Fibroblast of pulmonary artery (primary cell): ENCODE results near the gene CAMK2D.

ENCODE experiments used
- DNase-seq: peaks from one replicate; pipeline ENCODE4 v3.0.0-alpha.2; 2010; ENCODE audit warnings: low read depth
- H3K4me3 ChIP-seq: replicated peaks from 2 replicates; pipeline ENCODE4 v1.5.1; 2011; ENCODE audit warnings: low read depth, mild to moderate bottlenecking, control low read depth, low read length, moderate library complexity
- CTCF ChIP-seq: IDR thresholded peaks from 2 replicates; pipeline ENCODE4 v1.5.1; 2011; ENCODE audit warnings: mild to moderate bottlenecking, control low read depth, low read length, inconsistent platforms; ENCODE audit errors: missing control alignments

CAMK2D gene

DNA sequence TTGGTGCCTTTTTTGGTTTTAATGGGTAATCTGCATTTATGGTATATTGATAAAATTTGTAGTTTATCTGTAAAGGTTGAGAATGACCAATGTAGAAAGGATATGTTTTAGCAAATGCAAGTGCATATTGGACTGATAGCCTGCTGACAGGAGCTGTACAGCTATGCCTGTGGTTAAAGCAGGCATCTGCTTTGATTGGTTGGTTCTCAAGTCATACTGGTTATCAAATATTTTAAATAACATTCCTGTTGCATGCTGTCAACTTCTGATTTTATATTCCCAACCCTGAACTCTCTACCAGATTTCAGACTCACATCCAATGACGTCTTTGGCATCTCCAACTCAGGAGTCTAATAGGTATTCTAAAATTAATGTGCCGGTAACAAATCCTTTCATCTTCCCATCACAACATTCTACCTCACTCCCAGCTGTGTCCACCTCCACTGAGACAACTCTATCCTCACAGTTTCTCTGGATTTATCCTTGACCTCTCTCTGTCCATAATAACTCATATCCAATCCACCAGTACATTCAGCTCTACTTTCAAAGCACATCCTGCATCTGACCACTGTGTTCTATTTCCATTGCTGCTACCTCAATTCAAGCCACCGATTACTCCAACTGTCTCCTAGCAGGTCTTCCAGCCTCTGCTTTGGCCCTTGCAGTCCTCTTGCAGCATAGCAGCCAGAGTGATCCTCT is 125.7 kb downstream of the CAMK2D start:
- DNase-seq, result peak; percentile 58
- no peak overlapping the region for H3K4me3 ChIP-seq
- TF ChIP-seq CTCF, result no peak

DNA sequence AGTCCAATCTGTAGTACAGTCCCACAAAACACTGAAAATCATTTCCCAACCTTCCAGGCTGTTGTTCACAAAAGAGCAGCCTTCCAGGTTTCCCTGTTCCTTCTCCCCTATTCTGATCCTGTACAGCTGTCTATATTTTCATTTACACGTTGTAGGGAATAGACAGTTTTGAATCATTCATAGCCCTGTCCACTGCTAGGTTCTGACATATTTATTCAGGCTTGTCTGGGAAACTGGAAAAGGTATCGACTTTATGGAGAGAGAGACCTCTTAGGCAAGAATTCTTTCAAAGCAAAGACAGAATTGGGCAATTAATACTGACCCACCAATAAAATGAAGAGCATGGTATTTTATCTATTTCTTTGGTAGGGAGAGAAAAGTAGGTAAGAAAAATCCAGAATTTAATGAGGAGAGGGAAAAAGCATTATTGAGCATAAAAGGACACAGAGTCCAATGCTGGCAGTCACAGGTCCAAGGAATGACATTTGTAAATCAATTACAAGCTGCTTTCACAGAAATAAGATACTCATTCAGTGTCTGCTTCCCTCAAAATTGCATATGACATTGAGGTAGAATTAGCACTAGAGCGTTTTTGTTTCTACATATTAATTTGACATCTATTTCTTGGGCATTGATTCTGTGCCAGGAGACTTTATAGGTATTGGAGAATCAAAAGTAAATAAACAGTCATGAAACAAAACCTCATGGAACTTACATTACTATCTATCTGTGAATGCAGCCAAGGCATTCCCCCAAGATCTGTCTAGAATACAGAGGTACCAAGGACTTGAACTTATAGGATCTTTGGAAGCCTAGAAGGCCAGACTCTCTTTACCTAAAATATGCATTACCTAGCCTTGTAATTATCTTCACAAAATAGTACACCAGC is 127.2 kb downstream of the CAMK2D start:
- no peak overlapping the region for H3K4me3 ChIP-seq
- DNase-seq, result no peak
- no peak for TF ChIP-seq CTCF

DNA sequence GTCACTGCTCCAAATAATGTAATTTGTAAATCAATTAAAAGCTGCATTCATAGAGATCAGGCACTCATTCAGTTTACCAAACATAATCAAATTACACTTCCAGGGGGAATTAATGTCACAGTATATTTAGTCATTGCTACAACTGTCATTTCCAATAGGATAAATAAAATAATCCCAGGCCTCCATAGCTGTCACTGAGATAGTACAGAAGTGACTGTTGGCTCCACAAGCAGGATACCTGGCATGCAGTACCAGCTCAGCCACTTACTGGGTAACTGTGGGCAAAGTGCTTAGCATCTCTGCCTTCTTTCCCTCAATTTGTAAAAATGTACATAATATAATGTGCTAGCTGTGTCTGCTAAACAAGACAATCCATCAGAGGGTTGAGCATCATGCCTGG is 128.1 kb downstream of the CAMK2D start:
- DNase-seq, result no peak
- no peak overlapping the region for H3K4me3 ChIP-seq
- no peak for TF ChIP-seq CTCF

DNA sequence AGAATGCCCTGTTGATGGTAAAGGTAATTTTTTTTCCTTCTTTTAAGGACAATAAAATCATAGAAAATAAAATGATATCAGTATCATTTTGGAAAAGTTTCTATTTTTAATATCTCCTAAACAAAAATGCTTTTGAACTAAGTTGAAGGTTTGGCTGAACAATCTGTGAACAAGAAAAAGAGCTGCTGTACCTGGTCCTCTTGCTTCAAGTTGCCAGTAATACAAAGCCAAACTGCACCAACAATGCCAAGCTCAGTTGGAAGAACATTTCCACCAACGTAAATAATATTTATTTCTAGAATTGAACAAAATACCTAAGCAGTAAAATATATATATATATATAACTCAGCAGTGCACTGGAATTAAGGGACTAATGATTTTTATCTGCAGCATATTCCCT is 132.8 kb downstream of the CAMK2D start:
- no peak overlapping the region for H3K4me3 ChIP-seq
- DNase-seq, result no peak
- TF ChIP-seq CTCF, result no peak

DNA sequence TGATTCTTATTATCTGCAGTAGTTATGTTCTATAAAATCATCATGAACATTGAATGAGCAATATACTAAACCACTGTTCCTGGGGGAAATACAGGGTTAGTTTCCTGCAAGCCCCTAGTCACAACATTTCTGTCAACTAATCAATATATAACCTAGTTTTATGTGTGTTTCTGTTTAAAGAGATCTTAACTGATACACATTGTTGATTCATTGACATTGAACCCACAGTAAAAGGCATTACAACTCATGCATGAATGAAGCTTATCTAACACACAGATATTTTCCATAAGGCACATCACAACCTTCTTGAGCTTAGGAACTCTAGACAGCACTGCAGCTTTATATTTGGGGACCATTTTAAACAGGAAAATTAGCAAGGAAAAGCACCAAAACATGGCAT is 134.2 kb downstream of the CAMK2D start:
- H3K4me3 ChIP-seq, result no peak overlapping the region
- TF ChIP-seq CTCF, result no peak
- DNase-seq, result no peak

DNA sequence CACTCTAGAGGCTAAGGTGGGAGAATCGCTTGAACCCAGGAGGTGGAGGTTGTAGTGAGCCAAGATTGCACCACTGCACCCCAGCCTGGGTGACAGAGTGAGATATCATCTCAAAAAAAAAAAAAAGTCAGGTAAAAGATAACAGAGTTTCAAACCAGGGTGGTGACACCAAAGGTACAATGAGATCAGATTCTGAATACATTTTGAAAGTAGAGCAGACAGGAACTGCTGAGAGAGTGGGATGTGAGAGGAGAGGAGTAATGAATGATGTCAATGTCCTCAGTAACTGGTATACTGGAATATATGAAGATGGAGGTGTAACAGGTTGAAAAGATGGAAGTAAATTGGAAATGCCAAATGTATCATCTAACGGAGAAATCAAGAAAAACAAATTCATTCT is 135.6 kb downstream of the CAMK2D start:
- no peak for DNase-seq

More for the DNA sequence above, 135.6 kb downstream of the CAMK2D start:
- H3K4me3 ChIP-seq, result no peak overlapping the region
- no peak for TF ChIP-seq CTCF
